Stimulated activated CD8-positive, alpha-beta memory T cell treated with anti-CD3 and anti-CD28 coated beads, Interleukin-12 subunit alpha, Interleukin-12 subunit beta, amount 100 ng/mL, for 24 hours (primary cell): ENCODE data around the gene CDO1.

Source experiments
- DNase-seq: peaks from one replicate; pipeline ENCODE4 v3.0.0-alpha.2; 2020; ENCODE audit errors: extremely low read depth

The CDO1 gene

GRCh38 chr5:115816226-115817081 is at the start of gene CDO1:
CDO1 (minus strand) TSS chr5:115816659; CDS start chr5:115816397, 262 bp downstream.
- DNase-seq, result no peak

DNA sequence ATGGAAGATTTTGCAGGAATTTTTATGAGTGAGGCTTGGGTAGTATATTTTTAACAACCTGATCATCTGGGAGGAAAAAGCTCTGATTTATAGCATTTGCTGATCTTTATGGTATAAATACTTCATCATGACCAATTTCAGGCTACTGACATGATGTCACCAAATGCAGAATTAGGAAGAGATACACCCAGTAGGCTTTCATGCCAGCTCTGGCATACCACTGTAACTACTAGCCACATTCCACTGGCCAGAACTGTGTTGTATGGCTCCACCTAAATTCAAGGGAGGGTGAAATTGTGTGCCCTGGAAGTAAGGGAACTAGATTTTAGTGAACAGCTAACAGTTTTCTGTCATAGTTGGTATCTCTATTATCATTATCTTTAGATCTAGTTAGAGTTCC is 42.9 kb upstream of the CDO1 start:
- no peak for DNase-seq

GRCh38 chr5:115858396-115858795 is 41.9 kb upstream of the CDO1 start:
- DNase-seq, result no peak

DNA sequence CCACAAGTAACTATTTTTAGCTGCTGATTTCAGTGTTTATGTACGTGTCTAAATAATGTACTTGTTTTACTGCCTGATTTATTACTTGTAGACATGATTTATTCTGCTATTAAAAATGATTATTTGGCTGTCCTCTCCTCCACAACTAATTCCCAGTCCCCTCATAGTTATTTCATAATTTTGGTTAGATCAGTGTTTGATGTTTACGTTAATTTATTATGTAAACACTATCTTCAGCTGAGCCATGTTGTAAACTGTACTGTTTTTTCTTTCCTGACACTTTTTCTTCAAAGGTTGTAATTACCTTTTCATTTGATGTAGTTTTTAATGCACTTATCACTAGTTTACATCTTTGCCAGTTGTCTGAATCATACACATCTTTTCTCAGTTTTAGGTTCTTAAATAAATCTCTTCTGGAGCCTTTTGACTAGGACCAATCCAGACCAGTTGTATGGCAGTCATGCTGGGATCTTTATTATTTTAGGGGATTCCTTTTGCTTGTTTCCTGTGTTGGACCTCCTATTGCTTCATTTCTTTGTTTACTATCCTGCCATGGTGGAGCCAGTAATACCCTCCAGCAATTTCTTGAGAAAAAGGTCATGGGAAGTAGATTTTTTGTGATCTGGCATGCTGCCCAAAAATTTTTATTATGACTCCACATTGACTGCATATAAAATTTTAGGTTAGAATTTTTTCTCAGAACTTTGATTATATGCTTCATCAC is 41.3 kb upstream of the CDO1 start:
- DNase-seq, result no peak

- no peak for DNase-seq
These were observed 40.6 kb upstream of the CDO1 start for GRCh38 chr5:115857057-115857479.

DNA sequence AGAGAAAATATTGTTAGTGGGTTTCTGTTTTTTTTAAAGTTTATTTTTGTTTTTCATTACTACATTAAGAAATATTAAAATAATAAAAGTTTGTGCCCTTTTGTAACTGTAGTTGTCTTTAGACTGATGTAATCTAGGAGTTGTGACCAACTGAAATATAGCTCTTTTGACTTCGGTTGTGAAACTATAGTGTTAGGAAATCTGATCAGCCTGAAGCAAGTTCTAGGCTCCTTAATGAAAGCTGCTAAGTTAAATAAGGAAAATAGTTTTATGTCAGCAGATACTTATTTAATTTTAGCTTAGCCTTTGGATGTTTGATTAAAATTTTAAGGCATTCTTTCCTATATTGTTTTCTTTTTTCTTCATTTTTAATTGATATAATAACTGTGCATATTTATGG is 39.5 kb upstream of the CDO1 start:
- DNase-seq, result no peak

- no peak for DNase-seq
These were observed 37.7 kb upstream of the CDO1 start for GRCh38 chr5:115854139-115854538.

GRCh38 chr5:115850744-115851416 is 34.4 kb upstream of the CDO1 start:
- no peak for DNase-seq

DNA sequence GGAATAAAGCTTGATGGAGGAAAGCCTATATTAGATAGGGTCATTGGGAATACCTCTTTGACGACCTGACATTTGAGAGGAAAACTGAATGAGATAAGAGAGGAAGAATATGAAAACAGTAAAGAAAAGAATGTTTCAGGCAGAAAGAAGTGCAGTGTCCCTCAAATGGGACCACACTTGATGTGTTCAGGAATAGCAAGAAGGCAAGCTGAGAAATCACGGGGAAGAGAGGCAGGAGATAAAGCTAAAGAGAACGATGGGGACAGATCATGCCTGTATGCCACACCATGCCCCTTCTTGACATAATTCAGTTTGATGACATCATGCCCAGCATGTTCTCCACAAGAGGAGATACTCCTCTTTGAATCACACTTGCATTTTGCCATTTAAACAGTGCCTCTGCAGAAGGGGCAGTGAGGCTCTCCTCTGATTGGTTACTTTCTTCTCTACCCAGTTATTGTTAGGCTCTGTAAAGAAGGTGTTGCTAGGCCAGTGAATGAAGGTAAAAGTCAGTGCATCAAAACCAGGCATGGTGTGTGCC is 32.9 kb upstream of the CDO1 start:
- no peak for DNase-seq

- no peak for DNase-seq
These were observed 30.8 kb upstream of the CDO1 start for GRCh38 chr5:115847290-115847689.

DNA sequence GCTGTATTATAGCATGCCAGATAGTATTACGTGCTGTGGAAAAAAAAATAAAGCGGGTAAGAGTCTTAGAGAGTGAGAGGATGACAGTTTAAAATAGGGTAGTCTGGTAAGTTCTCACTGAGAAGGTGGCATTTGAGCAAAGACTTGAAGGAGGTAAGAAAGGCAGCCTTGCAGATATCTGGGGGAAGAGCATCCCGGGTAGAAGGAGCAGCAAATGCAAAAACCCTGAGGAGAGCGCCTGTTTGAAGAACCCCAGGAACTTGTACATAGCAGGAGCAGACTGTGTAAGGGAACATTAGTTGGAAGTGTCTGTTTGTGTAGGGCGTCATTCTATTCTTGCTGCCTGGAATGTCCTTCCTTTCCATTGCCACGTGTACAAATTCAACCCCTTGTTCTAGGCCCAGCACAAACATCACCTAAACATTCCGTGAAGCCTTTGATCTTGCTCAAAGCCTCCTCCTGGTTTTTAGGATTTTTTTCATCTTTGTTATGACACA is 27.9 kb upstream of the CDO1 start:
- DNase-seq, result no peak

DNA sequence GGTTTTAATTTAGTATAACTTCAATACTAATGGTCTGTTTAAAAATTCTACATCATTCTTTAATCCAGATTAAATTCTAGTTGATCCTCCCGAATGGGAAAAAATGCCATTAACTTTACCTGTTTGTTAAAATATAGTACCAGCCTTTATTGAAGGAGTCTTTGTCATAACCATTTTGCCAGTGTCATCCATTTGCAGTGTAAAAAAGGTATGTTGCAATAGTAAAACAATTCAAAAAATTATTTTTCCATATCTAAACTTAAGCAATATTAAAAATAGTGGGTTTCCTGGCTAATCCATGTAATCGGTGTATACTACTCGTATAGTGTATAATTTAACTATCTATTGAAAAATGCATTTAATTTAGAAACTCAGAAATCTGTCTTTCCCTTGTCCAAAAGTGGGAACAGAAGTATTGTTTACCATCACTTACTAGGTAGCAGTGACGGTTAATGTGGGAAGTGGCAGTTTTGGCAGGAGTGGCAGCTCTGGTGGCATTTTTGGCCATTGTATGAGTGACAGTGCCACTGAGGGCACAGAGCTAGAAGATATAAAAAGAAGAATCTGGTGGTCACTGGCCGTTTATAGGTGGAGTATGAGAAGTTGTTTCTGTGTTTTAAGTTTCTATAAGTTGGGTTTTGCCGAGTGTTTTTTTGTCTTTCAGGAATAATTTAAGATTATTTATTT is 27.1 kb upstream of the CDO1 start:
- DNase-seq, result no peak

GRCh38 chr5:115842952-115843351 is 26.5 kb upstream of the CDO1 start:
- DNase-seq, result no peak

DNA sequence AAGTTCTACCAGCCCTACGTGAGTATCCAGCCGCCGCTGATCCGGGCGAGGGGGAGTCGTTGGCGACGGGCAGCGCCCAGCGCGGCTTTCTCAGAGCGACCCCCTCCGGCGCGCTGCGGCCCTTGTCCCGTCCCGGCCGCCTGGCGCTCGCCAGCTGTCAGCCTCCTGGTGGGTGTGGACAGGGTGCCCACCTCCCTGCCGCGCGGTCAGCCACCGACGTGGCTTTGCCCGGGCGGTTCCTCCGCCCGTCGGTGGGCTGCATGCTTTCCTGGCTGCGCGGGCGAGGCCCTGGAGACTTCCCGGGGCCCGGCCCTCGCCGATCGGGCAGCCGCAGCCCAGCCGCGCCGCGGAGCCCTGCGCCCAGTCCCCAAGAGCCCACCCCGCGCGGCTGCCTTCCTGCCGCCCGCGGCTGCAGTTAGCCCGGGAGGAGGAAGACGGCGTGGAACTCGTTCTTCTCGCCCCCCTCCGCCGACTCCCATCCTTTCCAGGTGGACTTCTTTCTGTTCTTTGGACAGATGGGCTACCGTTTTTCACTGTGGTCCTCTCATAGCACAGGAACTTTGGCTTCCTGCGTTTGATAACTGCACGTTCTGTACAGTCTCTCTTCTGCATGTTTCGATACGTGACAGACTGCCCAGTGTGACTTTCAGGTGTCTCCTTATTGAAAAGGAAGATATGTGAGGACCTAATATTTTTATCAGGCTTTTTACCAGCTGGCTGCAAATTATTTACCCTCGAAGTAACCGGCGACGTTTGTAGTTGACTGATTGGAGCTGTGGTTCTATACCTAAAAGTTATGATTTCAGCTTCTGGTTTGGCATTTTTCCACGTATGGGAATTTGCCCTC is 25.9 kb upstream of the CDO1 start:
- no peak for DNase-seq

DNA sequence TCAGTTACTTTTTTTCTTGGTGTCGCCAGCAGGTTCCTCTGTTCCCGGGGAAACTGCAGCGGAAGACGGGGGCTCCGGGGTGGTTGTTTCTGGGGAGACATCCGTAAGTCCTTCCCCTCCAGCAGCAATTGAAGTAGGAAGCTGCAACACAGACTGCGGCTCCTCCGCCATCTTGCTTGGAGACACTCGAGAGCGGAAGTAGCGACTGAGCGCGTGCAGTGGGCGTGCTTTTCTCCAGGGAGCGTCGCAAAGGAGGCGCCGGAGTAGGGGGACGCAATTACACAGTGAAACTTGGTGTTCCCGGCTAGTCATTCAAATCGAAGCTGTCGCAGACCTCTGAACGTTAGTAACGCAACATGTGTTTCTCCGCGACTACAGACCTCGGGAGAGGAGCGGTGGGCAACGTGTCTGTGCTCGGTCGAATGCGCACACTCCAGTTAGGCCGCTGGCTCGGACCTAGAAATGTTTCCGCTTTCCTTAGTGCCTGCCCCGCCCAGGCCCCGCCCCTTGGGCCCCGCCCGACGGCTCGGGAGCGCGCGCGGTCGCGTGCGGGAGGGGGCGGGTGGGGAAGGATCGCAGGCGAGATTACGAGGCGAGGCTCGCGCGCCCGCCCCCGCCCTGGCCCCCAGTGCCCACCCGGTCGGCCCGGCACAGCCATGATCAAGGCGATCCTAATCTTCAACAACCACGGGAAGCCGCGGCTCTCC is 25.1 kb upstream of the CDO1 start, which contains the start of the genes AP3S1 and ATG12:
Gene AP3S1 (plus strand): TSS at position 554 of the 707 bp plus-strand sequence. CDS start 103 bp downstream, at position 657.
Gene ATG12 (minus strand): TSS at position 184 of the 707 bp plus-strand sequence. CDS start 13 bp downstream, at position 171.
- DNase-seq, result peak; percentile 76

DNA sequence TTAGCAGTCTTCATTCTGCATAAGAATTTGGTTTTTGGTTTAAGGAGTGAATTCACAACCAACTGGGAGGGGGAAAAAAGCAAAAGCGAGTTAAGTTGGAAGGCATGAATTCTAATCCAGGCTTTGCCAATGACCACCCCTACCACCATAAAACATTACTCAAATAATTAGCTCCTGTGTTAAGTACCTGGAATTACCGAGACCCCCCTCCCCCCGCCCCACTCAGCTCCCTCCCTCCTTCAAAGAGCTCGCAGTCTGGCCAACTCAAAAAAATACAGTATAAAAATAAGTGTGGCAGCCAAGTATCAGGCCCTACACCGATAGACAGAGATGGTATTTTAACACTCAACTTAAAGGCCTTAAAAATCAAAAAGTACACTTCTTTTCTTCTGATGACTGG is 24.4 kb upstream of the CDO1 start:
- no peak for DNase-seq

DNA sequence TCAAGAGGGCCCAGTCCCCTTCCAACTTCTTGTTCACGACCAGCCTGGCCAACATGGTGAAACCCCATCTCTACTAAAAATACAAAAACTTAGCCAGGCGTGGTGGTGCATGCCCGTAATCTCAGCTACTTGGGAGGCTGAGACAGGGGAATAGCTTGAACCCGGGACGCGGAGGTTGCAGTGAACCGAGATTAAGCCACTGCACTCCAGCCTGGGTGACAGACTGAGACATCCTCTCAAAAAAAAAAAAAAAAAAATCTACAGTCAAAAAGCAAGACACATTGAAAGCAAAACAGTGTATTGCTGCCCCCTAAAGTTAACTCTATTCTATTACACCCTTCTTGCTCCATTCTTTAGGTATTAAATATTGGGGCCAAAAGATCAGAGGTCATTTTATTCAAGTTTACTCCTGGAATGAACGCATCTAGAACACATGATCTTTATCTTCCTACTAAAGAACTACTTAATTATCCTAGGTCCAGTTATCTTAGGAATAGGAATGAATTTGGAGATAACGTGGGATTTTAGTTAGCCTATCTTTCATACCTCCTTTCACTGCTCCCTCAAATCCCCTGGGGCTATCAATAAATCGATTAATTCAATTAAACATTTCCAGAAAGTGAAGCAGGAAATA is 22.5 kb upstream of the CDO1 start:
- DNase-seq, result no peak

DNA sequence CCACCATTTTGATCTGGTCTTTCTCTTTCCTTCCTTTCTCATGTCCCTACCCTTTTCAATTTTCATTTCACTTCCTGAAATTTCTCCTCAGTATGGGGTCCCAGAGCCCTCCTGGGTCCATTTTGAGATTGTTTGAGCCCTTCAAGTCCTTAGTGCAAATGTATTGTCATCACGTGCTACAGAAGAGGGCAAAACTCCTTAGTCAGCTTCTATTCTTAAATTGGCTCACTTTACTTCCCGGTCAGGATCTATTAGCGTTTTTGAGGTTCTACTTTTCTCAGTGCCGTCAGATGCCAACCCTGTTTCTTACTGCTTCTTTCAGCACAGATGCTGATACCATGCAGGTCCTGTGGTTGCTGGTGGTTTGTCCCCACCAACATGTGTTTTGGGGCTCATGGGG is 19.0 kb upstream of the CDO1 start:
- DNase-seq, result no peak

GRCh38 chr5:115831163-115831768 is 14.8 kb upstream of the CDO1 start:
- no peak for DNase-seq
